HL-60/S4 (cell line): ENCODE data around the gene METAP1D.

Source experiments
- in situ Hi-C: fragments of 300-500 bp; cut with MboI; formaldehyde crosslinking; loops from 2 replicates; pipeline ENCODE4 v1.14.3; 2022; ENCODE audit warnings: low sequenced_read_pairs

METAP1D gene

GRCh38 chr2:172090044-172090961 is 90.5 kb downstream of the METAP1D start:
- in situ Hi-C loops: no loop called here

- in situ Hi-C loops: no loop called here
Measured at GRCh38 chr2:172091000-172091641, 91.4 kb downstream of the METAP1D start.

- in situ Hi-C loops: no loop called here
Measured at GRCh38 chr2:172091761-172092566, 92.2 kb downstream of the METAP1D start.

- in situ Hi-C loops: no loop called here
Measured at GRCh38 chr2:172092716-172093415, 93.1 kb downstream of the METAP1D start.

- in situ Hi-C loops: no loop called here
Measured at GRCh38 chr2:172093416-172094293, 93.9 kb downstream of the METAP1D start.

- in situ Hi-C loops: no loop called here
Measured at GRCh38 chr2:172094294-172095145, 94.8 kb downstream of the METAP1D start.

GRCh38 chr2:172095146-172095904 is 95.6 kb downstream of the METAP1D start:
- in situ Hi-C loops: no loop called here

GRCh38 chr2:172095905-172096625 is 96.3 kb downstream of the METAP1D start:
- in situ Hi-C loops: no loop called here

GRCh38 chr2:172096626-172097547 is 97.1 kb downstream of the METAP1D start:
- in situ Hi-C loops: no loop called here

GRCh38 chr2:172097557-172098131 is 97.9 kb downstream of the METAP1D start:
- in situ Hi-C loops: no loop called here

- in situ Hi-C loops: no loop called here
Measured at GRCh38 chr2:172098287-172098649, 98.5 kb downstream of the METAP1D start.

- in situ Hi-C loops: no loop called here
Measured at GRCh38 chr2:172098650-172099471, 99.1 kb downstream of the METAP1D start.

GRCh38 chr2:172099472-172100079 is 99.8 kb downstream of the METAP1D start:
- in situ Hi-C loops: no loop called here

GRCh38 chr2:172100080-172100934 is 100.6 kb downstream of the METAP1D start:
- in situ Hi-C loops: no loop called here
